HepG2 (cell line): Measurements from ENCODE around the gene MRPL28. TPM values are rescaled to one million over a fixed set of nuclear protein-coding genes. Genes with fewer than 3 reads are reported as not detected.

Experiments used
- CAMTA2 ChIP-seq: sonication (generic); formaldehyde crosslinking; IDR thresholded peaks from 2 replicates; pipeline ENCODE4 v1.4.0; 2020; ENCODE audit warnings: mild to moderate bottlenecking, missing genetic modification reagents, borderline replicate concordance
- DR1 ChIP-seq: sonication (generic); formaldehyde crosslinking; IDR thresholded peaks from 2 replicates; pipeline ENCODE4 v1.8.0; 2021; ENCODE audit warnings: mild to moderate bottlenecking, missing genetic modification reagents, inconsistent platforms
- FOXO1 ChIP-seq: sonication (generic); formaldehyde crosslinking; IDR thresholded peaks from 2 replicates; pipeline ENCODE4 v1.4.0; 2020; ENCODE audit warnings: missing genetic modification reagents
- HNRNPLL ChIP-seq: fragments of 200-400 bp; formaldehyde crosslinking; IDR thresholded peaks from 2 replicates; pipeline ENCODE4 v1.6.1; 2017; ENCODE audit warnings: mild to moderate bottlenecking, low read depth, low read length; ENCODE audit not compliant: poor library complexity, severe bottlenecking
- HOXA3 ChIP-seq: sonication (generic); formaldehyde crosslinking; IDR thresholded peaks from 2 replicates; pipeline ENCODE4 v1.5.0; 2020; ENCODE audit warnings: missing genetic modification reagents
- NPAS2 ChIP-seq: sonication (generic); formaldehyde crosslinking; IDR thresholded peaks from 2 replicates; pipeline ENCODE4 v1.8.0; 2022; ENCODE audit warnings: mild to moderate bottlenecking, missing genetic modification reagents, borderline replicate concordance
- PHB2 ChIP-seq: fragments of 450-650 bp; IDR thresholded peaks from 2 replicates; pipeline ENCODE4 v1.6.1; 2018; ENCODE audit not compliant: partially characterized antibody
- REPIN1 ChIP-seq: sonication (generic); formaldehyde crosslinking; IDR thresholded peaks from 2 replicates; pipeline ENCODE4 v1.8.0; 2022; ENCODE audit warnings: missing genetic modification reagents, low read depth, mild to moderate bottlenecking, borderline replicate concordance
- SMAD1 ChIP-seq: sonication (generic); formaldehyde crosslinking; IDR thresholded peaks from 2 replicates; pipeline ENCODE4 v1.4.0; 2020; ENCODE audit warnings: missing genetic modification reagents, low read depth, mild to moderate bottlenecking, borderline replicate concordance
- TBX2 ChIP-seq: sonication (generic); formaldehyde crosslinking; IDR thresholded peaks from 2 replicates; pipeline ENCODE4 v1.5.0; 2020; ENCODE audit warnings: missing genetic modification reagents, mild to moderate bottlenecking, borderline replicate concordance
- ZFP41 ChIP-seq: sonication (generic); formaldehyde crosslinking; IDR thresholded peaks from 2 replicates; pipeline ENCODE4 v1.4.0; 2020; ENCODE audit warnings: mild to moderate bottlenecking, missing genetic modification reagents, borderline replicate concordance
- ZIK1 ChIP-seq: sonication (generic); formaldehyde crosslinking; IDR thresholded peaks from 2 replicates; pipeline ENCODE4 v1.5.0; 2020; ENCODE audit warnings: mild to moderate bottlenecking, low read depth, missing genetic modification reagents, borderline replicate concordance
- ZNF557 ChIP-seq: sonication (generic); formaldehyde crosslinking; IDR thresholded peaks from 2 replicates; pipeline ENCODE4 v1.4.0; 2020; ENCODE audit warnings: missing genetic modification reagents
- ZNF670 ChIP-seq: sonication (generic); formaldehyde crosslinking; IDR thresholded peaks from 2 replicates; pipeline ENCODE4 v1.8.0; 2022; ENCODE audit warnings: mild to moderate bottlenecking, missing genetic modification reagents, borderline replicate concordance
- polyA plus RNA-seq, 8 experiments: library from polyadenylated mRNA; depleted of rRNA in 3 of 8; stranded (reverse) in 7 of 8; unstranded in 1 of 8; fragments of >200 nt; fragmentation: Illumina TruSeq in 4 of 8; extraction: Trizol in 4 of 8; gene quantifications; 2 replicates each; pipeline versions ENCODE4 v1.2.1 to v1.2.3, GENCODE V29; 2011 to 2016; ENCODE audit warnings: low read depth in 4 of 8, missing spikeins in 1 of 8, mixed read lengths in 1 of 8; ENCODE audit not compliant: insufficient read depth in 1 of 8
- total RNA-seq, 5 experiments: library from RNA; depleted of rRNA; stranded (reverse); fragments of >200 nt; fragmentation: Illumina TruSeq; extraction: Trizol; gene quantifications; 2 replicates each; pipeline ENCODE4 v1.2.3, GENCODE V29; 2016; ENCODE audit warnings: low read depth in 1 of 5
- TF ChIP-seq, protein P1 (sequence below): sonication (generic); formaldehyde crosslinking; IDR thresholded peaks from 2 replicates; pipeline ENCODE4 v1.5.1; 2020; ENCODE audit warnings: mild to moderate bottlenecking, missing genetic modification reagents
- TF ChIP-seq, protein P2 (sequence below): sonication (generic); formaldehyde crosslinking; IDR thresholded peaks from 2 replicates; pipeline ENCODE4; 2020; ENCODE audit warnings: missing genetic modification reagents, mild to moderate bottlenecking, borderline replicate concordance
- TF ChIP-seq, protein P3 (sequence below): sonication (generic); formaldehyde crosslinking; IDR thresholded peaks from 2 replicates; pipeline ENCODE4 v1.8.0; 2022; ENCODE audit warnings: mild to moderate bottlenecking, missing genetic modification reagents
- TF ChIP-seq, protein P4 (sequence below), 2 experiments: sonication (generic) in 1 of 2; formaldehyde crosslinking in 1 of 2; IDR thresholded peaks; 2 replicates each; pipeline versions ENCODE4 v1.4.0 to v1.6.1; 2018 to 2020; ENCODE audit warnings: missing genetic modification reagents in 2 of 2, borderline replicate concordance in 1 of 2, low read depth in 1 of 2, mild to moderate bottlenecking in 1 of 2, missing biosample characterization in 1 of 2

MRPL28 gene
- total and polyA plus RNA-seq, 2 of the 13 experiments (the other 11 are each of a cell fraction or from before 2014, with no cell fraction given) = 114 to 135 TPM

DNA sequence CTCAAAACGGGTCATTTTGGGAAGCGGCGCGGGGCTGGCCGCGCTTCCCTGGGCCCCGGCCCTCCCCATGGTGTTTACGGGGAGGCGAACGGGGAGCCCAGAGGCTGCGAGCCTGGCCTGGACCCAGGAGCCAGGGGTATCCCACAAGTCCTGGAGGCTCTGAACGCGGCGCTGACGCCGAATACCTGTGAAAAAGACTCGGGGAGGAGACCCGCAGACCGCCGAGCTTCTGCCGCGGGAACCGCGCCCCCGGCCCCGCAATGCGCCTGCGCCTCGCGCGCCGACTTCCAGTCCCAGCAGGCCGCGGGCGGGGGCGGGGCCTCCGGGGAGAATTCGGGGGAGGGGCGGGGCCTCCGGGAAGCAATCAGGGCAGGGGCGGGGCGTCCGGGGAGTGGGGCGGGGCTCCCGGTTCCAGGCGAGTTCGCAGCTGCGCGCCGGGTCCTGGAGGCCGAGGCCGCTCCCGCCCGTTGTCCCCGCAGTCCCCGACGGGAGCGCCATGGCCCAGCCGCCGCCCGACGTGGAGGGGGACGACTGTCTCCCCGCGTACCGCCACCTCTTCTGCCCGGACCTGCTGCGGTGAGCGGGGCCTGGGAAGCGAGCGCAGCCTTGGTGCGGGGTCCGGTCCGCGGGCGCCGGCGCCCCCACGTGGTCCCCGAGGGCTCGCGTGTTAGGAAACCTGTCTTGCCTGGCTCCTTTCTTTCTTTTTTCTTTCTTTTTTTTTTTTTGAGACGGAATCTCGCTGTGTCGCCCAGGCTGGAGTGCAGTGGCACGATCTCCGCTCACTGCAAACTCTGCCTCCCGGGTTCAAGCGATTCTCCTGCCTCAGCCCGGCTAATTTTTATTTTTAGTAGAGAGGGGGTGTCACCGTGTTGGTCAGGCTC is 31.4 kb upstream of the MRPL28 start, which contains the start of gene DECR2 (continued):
- TF ChIP-seq, protein P1, sequence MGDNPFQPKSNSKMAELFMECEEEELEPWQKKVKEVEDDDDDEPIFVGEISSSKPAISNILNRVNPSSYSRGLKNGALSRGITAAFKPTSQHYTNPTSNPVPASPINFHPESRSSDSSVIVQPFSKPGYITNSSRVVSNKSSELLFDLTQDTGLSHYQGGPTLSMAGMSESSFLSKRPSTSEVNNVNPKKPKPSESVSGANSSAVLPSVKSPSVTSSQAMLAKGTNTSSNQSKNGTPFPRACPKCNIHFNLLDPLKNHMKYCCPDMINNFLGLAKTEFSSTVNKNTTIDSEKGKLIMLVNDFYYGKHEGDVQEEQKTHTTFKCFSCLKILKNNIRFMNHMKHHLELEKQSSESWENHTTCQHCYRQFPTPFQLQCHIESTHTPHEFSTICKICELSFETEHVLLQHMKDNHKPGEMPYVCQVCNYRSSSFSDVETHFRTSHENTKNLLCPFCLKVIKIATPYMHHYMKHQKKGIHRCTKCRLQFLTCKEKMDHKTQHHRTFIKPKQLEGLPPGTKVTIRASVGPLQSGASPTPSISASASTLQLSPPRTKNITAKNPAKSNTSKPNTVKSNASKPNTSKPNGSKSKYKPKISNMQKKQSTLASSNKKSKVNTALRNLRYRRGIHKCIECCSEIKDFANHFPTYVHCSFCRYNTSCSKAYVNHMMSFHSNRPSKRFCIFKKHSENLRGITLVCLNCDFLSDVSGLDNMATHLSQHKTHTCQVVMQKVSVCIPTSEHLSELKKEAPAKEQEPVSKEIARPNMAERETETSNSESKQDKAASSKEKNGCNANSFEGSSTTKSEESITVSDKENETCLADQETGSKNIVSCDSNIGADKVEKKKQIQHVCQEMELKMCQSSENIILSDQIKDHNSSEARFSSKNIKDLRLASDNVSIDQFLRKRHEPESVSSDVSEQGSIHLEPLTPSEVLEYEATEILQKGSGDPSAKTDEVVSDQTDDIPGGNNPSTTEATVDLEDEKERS = no peak
- TF ChIP-seq ZFP41 (CRISPR knock-in tag) (no peak), PHB2 (no peak), ZIK1 (CRISPR knock-in tag) (0 out of 2 replicates have a peak, but pooled peaks have one; percentile 18), TBX2 (CRISPR knock-in tag) (peak; percentile 83), HOXA3 (CRISPR knock-in tag) (peak; percentile 35), HNRNPLL (peak; percentile 51), ZNF557 (CRISPR knock-in tag) (no peak), REPIN1 (CRISPR knock-in tag) (peak; percentile 62; the same call in 1 of the 2 replicates), SMAD1 (CRISPR knock-in tag) (no peak), DR1 (0 out of 2 replicates have a peak, but pooled peaks have one; percentile 44), ZNF670 (CRISPR knock-in tag) (0 out of 2 replicates have a peak, but pooled peaks have one; percentile 73), CAMTA2 (0 out of 2 replicates have a peak, but pooled peaks have one; percentile 31), FOXO1 (CRISPR knock-in tag) (peak; percentile 53; the same call in 1 of the 2 replicates), NPAS2 (CRISPR knock-in tag) (no peak)
- TF ChIP-seq, protein P2, sequence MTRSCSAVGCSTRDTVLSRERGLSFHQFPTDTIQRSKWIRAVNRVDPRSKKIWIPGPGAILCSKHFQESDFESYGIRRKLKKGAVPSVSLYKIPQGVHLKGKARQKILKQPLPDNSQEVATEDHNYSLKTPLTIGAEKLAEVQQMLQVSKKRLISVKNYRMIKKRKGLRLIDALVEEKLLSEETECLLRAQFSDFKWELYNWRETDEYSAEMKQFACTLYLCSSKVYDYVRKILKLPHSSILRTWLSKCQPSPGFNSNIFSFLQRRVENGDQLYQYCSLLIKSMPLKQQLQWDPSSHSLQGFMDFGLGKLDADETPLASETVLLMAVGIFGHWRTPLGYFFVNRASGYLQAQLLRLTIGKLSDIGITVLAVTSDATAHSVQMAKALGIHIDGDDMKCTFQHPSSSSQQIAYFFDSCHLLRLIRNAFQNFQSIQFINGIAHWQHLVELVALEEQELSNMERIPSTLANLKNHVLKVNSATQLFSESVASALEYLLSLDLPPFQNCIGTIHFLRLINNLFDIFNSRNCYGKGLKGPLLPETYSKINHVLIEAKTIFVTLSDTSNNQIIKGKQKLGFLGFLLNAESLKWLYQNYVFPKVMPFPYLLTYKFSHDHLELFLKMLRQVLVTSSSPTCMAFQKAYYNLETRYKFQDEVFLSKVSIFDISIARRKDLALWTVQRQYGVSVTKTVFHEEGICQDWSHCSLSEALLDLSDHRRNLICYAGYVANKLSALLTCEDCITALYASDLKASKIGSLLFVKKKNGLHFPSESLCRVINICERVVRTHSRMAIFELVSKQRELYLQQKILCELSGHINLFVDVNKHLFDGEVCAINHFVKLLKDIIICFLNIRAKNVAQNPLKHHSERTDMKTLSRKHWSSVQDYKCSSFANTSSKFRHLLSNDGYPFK (CRISPR knock-in tag) = peak; percentile 11; the same call in 1 of the 2 replicates
- TF ChIP-seq, protein P3, sequence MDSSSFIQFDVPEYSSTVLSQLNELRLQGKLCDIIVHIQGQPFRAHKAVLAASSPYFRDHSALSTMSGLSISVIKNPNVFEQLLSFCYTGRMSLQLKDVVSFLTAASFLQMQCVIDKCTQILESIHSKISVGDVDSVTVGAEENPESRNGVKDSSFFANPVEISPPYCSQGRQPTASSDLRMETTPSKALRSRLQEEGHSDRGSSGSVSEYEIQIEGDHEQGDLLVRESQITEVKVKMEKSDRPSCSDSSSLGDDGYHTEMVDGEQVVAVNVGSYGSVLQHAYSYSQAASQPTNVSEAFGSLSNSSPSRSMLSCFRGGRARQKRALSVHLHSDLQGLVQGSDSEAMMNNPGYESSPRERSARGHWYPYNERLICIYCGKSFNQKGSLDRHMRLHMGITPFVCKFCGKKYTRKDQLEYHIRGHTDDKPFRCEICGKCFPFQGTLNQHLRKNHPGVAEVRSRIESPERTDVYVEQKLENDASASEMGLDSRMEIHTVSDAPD (CRISPR knock-in tag) = no peak
- TF ChIP-seq, protein P4, sequence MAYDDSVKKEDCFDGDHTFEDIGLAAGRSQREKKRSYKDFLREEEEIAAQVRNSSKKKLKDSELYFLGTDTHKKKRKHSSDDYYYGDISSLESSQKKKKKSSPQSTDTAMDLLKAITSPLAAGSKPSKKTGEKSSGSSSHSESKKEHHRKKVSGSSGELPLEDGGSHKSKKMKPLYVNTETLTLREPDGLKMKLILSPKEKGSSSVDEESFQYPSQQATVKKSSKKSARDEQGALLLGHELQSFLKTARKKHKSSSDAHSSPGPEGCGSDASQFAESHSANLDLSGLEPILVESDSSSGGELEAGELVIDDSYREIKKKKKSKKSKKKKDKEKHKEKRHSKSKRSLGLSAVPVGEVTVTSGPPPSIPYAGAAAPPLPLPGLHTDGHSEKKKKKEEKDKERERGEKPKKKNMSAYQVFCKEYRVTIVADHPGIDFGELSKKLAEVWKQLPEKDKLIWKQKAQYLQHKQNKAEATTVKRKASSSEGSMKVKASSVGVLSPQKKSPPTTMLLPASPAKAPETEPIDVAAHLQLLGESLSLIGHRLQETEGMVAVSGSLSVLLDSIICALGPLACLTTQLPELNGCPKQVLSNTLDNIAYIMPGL (CRISPR knock-in tag; IDR thresholded peaks at IDR 0.05; ENCODE audit: borderline replicate concordance in 1 of 2, low read depth in 1 of 2) = peak; percentile 90 to 93
